SHP77 treated with DMSO at 0.1 percent for 48 hours (cell line): ENCODE results near the gene FBXO17.

ENCODE experiments used
- DNase-seq: peaks from one replicate; lab custom pipeline; 2025; lab: John Stamatoyannopoulos, UW

FBXO17 gene

GRCh38 chr19:38915329-38916321 lies 59.9 kb downstream of the FBXO17 start:
- DNase-seq = no peak

- DNase-seq = no peak
These were observed 61.6 kb downstream of the FBXO17 start for GRCh38 chr19:38913958-38914357.

GRCh38 chr19:38912600-38913514 lies 62.7 kb downstream of the FBXO17 start:
- no peak for DNase-seq

GRCh38 chr19:38911388-38912001 lies 64.0 kb downstream of the FBXO17 start:
- DNase-seq = no peak

- no peak for DNase-seq
These were observed 65.1 kb downstream of the FBXO17 start for GRCh38 chr19:38910488-38910887.

GRCh38 chr19:38908911-38909310 lies 66.6 kb downstream of the FBXO17 start:
- no peak for DNase-seq

- DNase-seq = no peak
These were observed 67.9 kb downstream of the FBXO17 start for GRCh38 chr19:38907670-38908069.

GRCh38 chr19:38907227-38907626 lies 68.3 kb downstream of the FBXO17 start:
- DNase-seq = no peak

- DNase-seq = no peak
These were observed 69.9 kb downstream of the FBXO17 start for GRCh38 chr19:38905620-38906019.

GRCh38 chr19:38904581-38905539 lies 70.7 kb downstream of the FBXO17 start:
- DNase-seq = no peak

- DNase-seq = no peak
These were observed 73.9 kb downstream of the FBXO17 start for GRCh38 chr19:38901683-38902082.

GRCh38 chr19:38900743-38901190 lies 74.8 kb downstream of the FBXO17 start:
- DNase-seq = no peak

GRCh38 chr19:38900202-38900629 lies 75.3 kb downstream of the FBXO17 start:
- no peak for DNase-seq

GRCh38 chr19:38899447-38900201 lies 75.9 kb downstream of the FBXO17 start, which contains the start of the genes NFKBIB and SIRT2:
Gene NFKBIB, plus strand, starts transcription at chr19:38899969. Its CDS starts 64 bp downstream, at chr19:38900033.
Gene SIRT2, minus strand, starts transcription at chr19:38899618. Its CDS starts 97 bp downstream, at chr19:38899521.
- DNase-seq = peak; percentile 100

GRCh38 chr19:38898788-38899446 lies 76.6 kb downstream of the FBXO17 start:
- no peak for DNase-seq

- DNase-seq = no peak
These were observed 80.6 kb downstream of the FBXO17 start for GRCh38 chr19:38894968-38895367.

- no peak for DNase-seq
These were observed 82.2 kb downstream of the FBXO17 start for GRCh38 chr19:38893341-38893771.

GRCh38 chr19:38892841-38893240 lies 82.7 kb downstream of the FBXO17 start:
- DNase-seq = peak; percentile 67

- DNase-seq = no peak
These were observed 83.8 kb downstream of the FBXO17 start for GRCh38 chr19:38891771-38892170.
